WTC11 (cell line): ENCODE measurements around the gene CLCA2. TPM values are rescaled to one million over a fixed set of nuclear protein-coding genes. Genes with fewer than 3 reads are reported as not detected.

Source experiments
- ATAC-seq: fragments of 200-7000 bp; cut with Tn5 transposase; 2 replicates; pipeline ENCODE4 v1.10.0; 2021; ENCODE audit warnings: mild to moderate bottlenecking, moderate library complexity
- CTCF ChIA-PET: fragments of 300-600 bp; sonication (Branson Sonifier 250); formaldehyde crosslinking; loops from one replicate; lab custom pipeline; 2021; ENCODE audit warnings: antibody characterized with exemption; lab: Charles Lee
- POLR2A ChIA-PET: fragments of 350-600 bp; sonication (Branson Sonifier 250); formaldehyde crosslinking; loops from one replicate; lab custom pipeline; 2021; ENCODE audit warnings: antibody characterized with exemption; lab: Charles Lee
- DNase-seq: peaks from one replicate; pipeline ENCODE4 v3.0.0; 2021; ENCODE audit warnings: low spot score
- H3K27ac Mint-ChIP-seq: 2 replicates; pipeline ENCODE4 v1.8.0; 2021; ENCODE audit warnings: mixed read lengths
- H3K27me3 Mint-ChIP-seq: 2 replicates; pipeline ENCODE4 v1.8.0; 2021; ENCODE audit warnings: low read depth, mild to moderate bottlenecking, moderate library complexity, mixed read lengths
- H3K36me3 Mint-ChIP-seq: 2 replicates; pipeline ENCODE4 v1.8.0; 2021; ENCODE audit warnings: mixed read lengths
- H3K4me1 Mint-ChIP-seq: 2 replicates; pipeline ENCODE4 v1.8.0; 2022; ENCODE audit warnings: mixed read lengths
- H3K4me3 Mint-ChIP-seq: 2 replicates; pipeline ENCODE4 v1.8.0; 2021; ENCODE audit warnings: mild to moderate bottlenecking, moderate library complexity, mixed read lengths
- H3K9me3 Mint-ChIP-seq: 2 replicates; pipeline ENCODE4 v1.8.0; 2021; ENCODE audit warnings: mixed read lengths
- CREM ChIP-seq: sonication (generic); formaldehyde crosslinking; IDR thresholded peaks from 2 replicates; pipeline ENCODE4 v1.8.1; 2022; ENCODE audit warnings: mild to moderate bottlenecking, missing genetic modification reagents, moderate library complexity
- E2F4 ChIP-seq: sonication (generic); formaldehyde crosslinking; IDR thresholded peaks from 2 replicates; pipeline ENCODE4 v1.8.1; 2022; ENCODE audit warnings: low read depth, mild to moderate bottlenecking, moderate library complexity, missing genetic modification reagents, borderline replicate concordance
- FOXK1 ChIP-seq: sonication (generic); formaldehyde crosslinking; IDR thresholded peaks from 2 replicates; pipeline ENCODE4 v1.8.0; 2022; ENCODE audit warnings: mild to moderate bottlenecking, moderate library complexity, missing genetic modification reagents
- FOXP4 ChIP-seq: sonication (generic); formaldehyde crosslinking; IDR thresholded peaks from 2 replicates; pipeline ENCODE4 v1.8.0; 2022; ENCODE audit warnings: mild to moderate bottlenecking, missing genetic modification reagents
- HMGXB4 ChIP-seq: sonication (generic); formaldehyde crosslinking; IDR thresholded peaks from 2 replicates; pipeline ENCODE4 v1.8.1; 2023; ENCODE audit warnings: mild to moderate bottlenecking, moderate library complexity, missing genetic modification reagents
- KAT7 ChIP-seq: sonication (generic); formaldehyde crosslinking; IDR thresholded peaks from 2 replicates; pipeline ENCODE4 v1.8.1; 2023; ENCODE audit warnings: missing genetic modification reagents, mild to moderate bottlenecking, borderline replicate concordance
- MAX ChIP-seq: sonication (generic); formaldehyde crosslinking; IDR thresholded peaks from 2 replicates; pipeline ENCODE4 v1.8.0; 2022; ENCODE audit warnings: mild to moderate bottlenecking, missing genetic modification reagents
- MYBL2 ChIP-seq: sonication (generic); formaldehyde crosslinking; IDR thresholded peaks from 2 replicates; pipeline ENCODE4 v1.8.1; 2023; ENCODE audit warnings: mild to moderate bottlenecking, moderate library complexity, missing genetic modification reagents
- PRRX2 ChIP-seq: fragments of 250-450 bp; sonication (Bioruptor Pico); IDR thresholded peaks from 2 replicates; pipeline ENCODE4 v1.8.0; 2021; ENCODE audit warnings: mild to moderate bottlenecking
- SP1 ChIP-seq: sonication (generic); formaldehyde crosslinking; conservative IDR thresholded peaks from 2 replicates; pipeline ENCODE4 v1.8.1; 2022; ENCODE audit warnings: missing genetic modification reagents
- TEAD4 ChIP-seq: sonication (generic); formaldehyde crosslinking; IDR thresholded peaks from 2 replicates; pipeline ENCODE4 v1.8.0; 2022; ENCODE audit warnings: mild to moderate bottlenecking, missing genetic modification reagents
- USF1 ChIP-seq: sonication (generic); formaldehyde crosslinking; IDR thresholded peaks from 2 replicates; pipeline ENCODE4 v1.8.0; 2022; ENCODE audit warnings: mild to moderate bottlenecking, missing genetic modification reagents
- ZBTB43 ChIP-seq: sonication (generic); formaldehyde crosslinking; IDR thresholded peaks from 2 replicates; pipeline ENCODE4 v1.8.1; 2023; ENCODE audit warnings: mild to moderate bottlenecking, missing genetic modification reagents
- ZNF219 ChIP-seq: sonication (generic); formaldehyde crosslinking; IDR thresholded peaks from 2 replicates; pipeline ENCODE4 v1.8.0; 2023; ENCODE audit warnings: missing genetic modification reagents, mild to moderate bottlenecking, borderline replicate concordance
- ZNF232 ChIP-seq: sonication (generic); formaldehyde crosslinking; IDR thresholded peaks from 2 replicates; pipeline ENCODE4 v1.8.0; 2022; ENCODE audit warnings: mild to moderate bottlenecking, missing genetic modification reagents
- ZNF317 ChIP-seq: sonication (generic); formaldehyde crosslinking; IDR thresholded peaks from 2 replicates; pipeline ENCODE4 v1.8.1; 2023; ENCODE audit warnings: low read depth, mild to moderate bottlenecking, moderate library complexity, missing genetic modification reagents, borderline replicate concordance
- ZNF396 ChIP-seq: fragments of 250-450 bp; sonication (Bioruptor Pico); IDR thresholded peaks from 2 replicates; pipeline ENCODE4 v1.8.0; 2021; ENCODE audit warnings: mild to moderate bottlenecking, moderate library complexity, borderline replicate concordance
- ZNF416 ChIP-seq: fragments of 250-450 bp; sonication (Bioruptor Pico); IDR thresholded peaks from 2 replicates; pipeline ENCODE4 v1.9.0; 2021; ENCODE audit warnings: mild to moderate bottlenecking, inconsistent platforms
- ZNF671 ChIP-seq: fragments of 250-450 bp; sonication (Bioruptor Pico); IDR thresholded peaks from 2 replicates; pipeline ENCODE4 v1.8.0; 2021; ENCODE audit warnings: mild to moderate bottlenecking
- ZSCAN18 ChIP-seq: fragments of 250-450 bp; sonication (Bioruptor Pico); IDR thresholded peaks from 2 replicates; pipeline ENCODE4 v2.1.2; 2022; ENCODE audit warnings: mild to moderate bottlenecking, moderate library complexity
- total RNA-seq: library from RNA; stranded (reverse); gene quantifications from 3 replicates; pipeline ENCODE4 v1.2.3, GENCODE V29; 2021
- TF ChIP-seq, protein P1 (sequence below): sonication (generic); formaldehyde crosslinking; IDR thresholded peaks from 2 replicates; pipeline ENCODE4 v1.8.0; 2023; ENCODE audit warnings: missing genetic modification reagents
- TF ChIP-seq, protein P2 (sequence below): fragments of 250-450 bp; sonication (Bioruptor Pico); IDR thresholded peaks from 2 replicates; pipeline ENCODE4 v1.9.0; 2021; ENCODE audit warnings: moderate library complexity, mild to moderate bottlenecking, inconsistent platforms, borderline replicate concordance

The CLCA2 gene
- total RNA-seq, 1 experiment from 2014 or later, result 0.07 TPM

DNA sequence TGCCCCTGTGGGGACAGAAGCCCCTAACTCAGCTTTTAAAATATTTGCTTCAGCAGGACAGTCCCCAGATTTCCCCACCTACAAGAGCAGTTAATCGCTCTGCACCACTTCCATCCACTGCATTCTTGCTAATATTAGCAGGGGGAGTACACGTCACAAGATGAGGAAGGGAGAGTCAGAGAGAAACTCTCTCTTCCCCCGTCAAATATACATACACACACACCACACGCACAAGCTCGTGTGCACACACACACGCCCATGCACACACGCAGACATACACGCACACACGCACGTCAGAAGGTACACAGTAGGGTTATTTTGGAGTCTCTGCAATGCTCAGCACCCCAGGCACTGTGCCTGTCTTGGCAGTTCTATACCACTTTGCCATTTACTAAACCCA lies 46.9 kb downstream of the CLCA2 start (continued):
- no peak for TF ChIP-seq MYBL2
- TF ChIP-seq ZBTB43 (CRISPR knock-in tag), result no peak
- TF ChIP-seq KAT7 (CRISPR knock-in tag), result no peak
- TF ChIP-seq FOXP4 (CRISPR knock-in tag), result no peak
- no peak for TF ChIP-seq ZNF396 (CRISPR knock-in tag)
- TF ChIP-seq ZSCAN18, result no peak
- TF ChIP-seq FOXK1 (CRISPR knock-in tag), result no peak

- Mint-ChIP-seq H3K27ac (no peak overlapping the region), H3K9me3 (no peaks in the 10 kb centered on the region), H3K27me3 (no peaks in the 10 kb centered on the region), H3K4me1 (peaks cover 5% of the 10 kb centered on the region; the same call in 1 of the 2 replicates), H3K4me3 (no peak overlapping the region), H3K36me3 (no peaks in the 10 kb centered on the region)
- TF ChIP-seq ZNF416 (CRISPR knock-in tag), result no peak
- TF ChIP-seq ZNF671, result no peak
- TF ChIP-seq E2F4 (CRISPR knock-in tag), result no peak
- no peak for TF ChIP-seq ZNF232 (CRISPR knock-in tag)
- TF ChIP-seq FOXP4 (CRISPR knock-in tag), result no peak
- no peak for TF ChIP-seq SP1
- no peak for TF ChIP-seq PRRX2
- TF ChIP-seq CREM (CRISPR knock-in tag), result no peak
- no peak for TF ChIP-seq TEAD4 (CRISPR knock-in tag)
- no peak for TF ChIP-seq ZNF317 (CRISPR knock-in tag)
- no peak for TF ChIP-seq ZNF396 (CRISPR knock-in tag)
- TF ChIP-seq MAX (CRISPR knock-in tag), result no peak
- no peak for TF ChIP-seq ZNF219
- no peak for TF ChIP-seq HMGXB4 (CRISPR knock-in tag)
- TF ChIP-seq, protein P1, sequence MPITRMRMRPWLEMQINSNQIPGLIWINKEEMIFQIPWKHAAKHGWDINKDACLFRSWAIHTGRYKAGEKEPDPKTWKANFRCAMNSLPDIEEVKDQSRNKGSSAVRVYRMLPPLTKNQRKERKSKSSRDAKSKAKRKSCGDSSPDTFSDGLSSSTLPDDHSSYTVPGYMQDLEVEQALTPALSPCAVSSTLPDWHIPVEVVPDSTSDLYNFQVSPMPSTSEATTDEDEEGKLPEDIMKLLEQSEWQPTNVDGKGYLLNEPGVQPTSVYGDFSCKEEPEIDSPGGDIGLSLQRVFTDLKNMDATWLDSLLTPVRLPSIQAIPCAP (CRISPR knock-in tag), result no peak
- no peak for TF ChIP-seq USF1 (CRISPR knock-in tag)
- TF ChIP-seq, protein P2, sequence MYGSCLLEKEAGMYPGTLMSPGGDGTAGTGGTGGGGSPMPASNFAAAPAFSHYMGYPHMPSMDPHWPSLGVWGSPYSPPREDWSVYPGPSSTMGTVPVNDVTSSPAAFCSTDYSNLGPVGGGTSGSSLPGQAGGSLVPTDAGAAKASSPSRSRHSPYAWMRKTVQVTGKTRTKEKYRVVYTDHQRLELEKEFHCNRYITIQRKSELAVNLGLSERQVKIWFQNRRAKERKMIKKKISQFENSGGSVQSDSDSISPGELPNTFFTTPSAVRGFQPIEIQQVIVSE (CRISPR knock-in tag), result no peak
- CTCF ChIA-PET, result interaction anchor here (0.9 kb wide), 1 partner anchor 9 kb away, joined by 3 read pairs; no protein-coding TSS in a partner anchor
- DNase-seq (no peak), ATAC-seq (no peak)
- POLR2A ChIA-PET, result no interaction called here
These were observed 47.3 kb downstream of the CLCA2 start for GRCh38 chr1:86471291-86471690.
